KMS-11 (cell line): Measurements from ENCODE around the gene CRISPLD2.

ENCODE experiments used
- H2AFZ ChIP-seq: fragments of 200-600 bp; sonication (generic); 2 replicates; pipeline ENCODE4 v1.6.1; 2016; ENCODE audit warnings: antibody characterized with exemption, mixed run types, low read depth
- H3K27ac ChIP-seq: fragments of 200-600 bp; sonication (generic); 2 replicates; pipeline ENCODE4 v1.6.1; 2016; ENCODE audit warnings: mild to moderate bottlenecking, mixed run types
- H3K27me3 ChIP-seq: fragments of 200-600 bp; sonication (generic); 2 replicates; pipeline ENCODE4 v1.6.1; 2017; ENCODE audit warnings: mild to moderate bottlenecking, low read depth, mixed run types, moderate library complexity; ENCODE audit not compliant: insufficient read depth
- H3K36me3 ChIP-seq: fragments of 200-600 bp; sonication (generic); 2 replicates; pipeline ENCODE4 v1.6.1; 2017; ENCODE audit warnings: mild to moderate bottlenecking, mixed run types; ENCODE audit not compliant: insufficient read depth
- H3K4me1 ChIP-seq: fragments of 200-600 bp; sonication (generic); 2 replicates; pipeline ENCODE4 v1.6.1; 2016; ENCODE audit warnings: mild to moderate bottlenecking, low read depth, mixed run types; ENCODE audit not compliant: poor library complexity, severe bottlenecking
- H3K4me2 ChIP-seq: fragments of 200-600 bp; sonication (generic); 2 replicates; pipeline ENCODE4 v1.7.0; 2016; ENCODE audit warnings: mild to moderate bottlenecking, mixed run types
- H3K4me3 ChIP-seq: fragments of 200-600 bp; sonication (generic); IDR thresholded peaks from 2 replicates; pipeline ENCODE4 v1.6.1; 2017; ENCODE audit warnings: low read depth, low read length, mixed read lengths; ENCODE audit not compliant: insufficient read depth
- H3K79me2 ChIP-seq: fragments of 200-600 bp; sonication (generic); 2 replicates; pipeline ENCODE4 v1.6.1; 2016; ENCODE audit warnings: low read depth, mixed run types; ENCODE audit not compliant: insufficient read depth
- H3K9ac ChIP-seq: fragments of 200-600 bp; sonication (generic); 2 replicates; pipeline ENCODE4 v1.6.1; 2016; ENCODE audit warnings: mild to moderate bottlenecking, mixed run types
- H4K20me1 ChIP-seq: fragments of 200-600 bp; sonication (generic); 2 replicates; pipeline ENCODE4 v1.6.1; 2016; ENCODE audit warnings: mild to moderate bottlenecking, mixed run types; ENCODE audit not compliant: insufficient read depth
- TF ChIP-seq, protein P1 (sequence below): fragments of 200-600 bp; sonication (generic); conservative IDR thresholded peaks from 2 replicates; pipeline ENCODE4 v1.6.1; 2017; ENCODE audit warnings: low read depth, mild to moderate bottlenecking, antibody characterized with exemption, low read length, moderate library complexity, mixed read lengths

CRISPLD2 gene

DNA sequence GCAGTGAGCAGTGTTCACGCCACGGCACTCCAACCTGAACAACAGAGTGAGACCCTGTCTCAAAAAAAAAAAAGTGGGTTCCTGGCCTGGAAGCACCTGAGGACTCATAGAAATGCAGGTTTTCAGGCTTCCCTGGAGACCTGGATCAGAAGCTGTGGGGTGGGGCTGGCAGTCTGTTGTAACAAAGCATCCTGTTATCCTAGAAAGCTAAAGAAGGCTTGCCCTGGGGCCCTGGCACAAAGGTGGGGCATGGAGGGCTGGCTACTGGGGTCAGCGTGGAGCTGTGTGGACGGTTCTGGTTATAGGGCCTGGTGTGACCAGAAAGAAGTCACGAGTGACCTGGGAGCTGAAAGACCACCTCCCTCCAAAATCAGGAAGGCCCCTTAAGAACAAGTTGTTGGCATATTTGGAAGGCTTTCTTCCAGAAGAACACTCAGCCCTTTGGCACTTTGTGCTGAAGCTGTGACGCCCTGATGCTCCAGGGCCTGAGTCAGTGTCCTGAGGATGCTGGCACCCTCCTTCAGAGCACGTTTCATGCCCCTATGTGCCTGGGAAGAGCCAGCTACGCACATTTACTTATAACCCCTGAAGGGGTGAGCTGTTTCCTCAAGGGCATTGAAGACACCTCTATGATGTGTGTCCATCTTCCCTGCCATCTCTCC lies 6.2 kb downstream of the CRISPLD2 start:
- no peaks in the 10 kb centered on the region for H3K79me2 ChIP-seq
- H3K4me3 ChIP-seq, result no peak overlapping the region
- TF ChIP-seq, protein P1, sequence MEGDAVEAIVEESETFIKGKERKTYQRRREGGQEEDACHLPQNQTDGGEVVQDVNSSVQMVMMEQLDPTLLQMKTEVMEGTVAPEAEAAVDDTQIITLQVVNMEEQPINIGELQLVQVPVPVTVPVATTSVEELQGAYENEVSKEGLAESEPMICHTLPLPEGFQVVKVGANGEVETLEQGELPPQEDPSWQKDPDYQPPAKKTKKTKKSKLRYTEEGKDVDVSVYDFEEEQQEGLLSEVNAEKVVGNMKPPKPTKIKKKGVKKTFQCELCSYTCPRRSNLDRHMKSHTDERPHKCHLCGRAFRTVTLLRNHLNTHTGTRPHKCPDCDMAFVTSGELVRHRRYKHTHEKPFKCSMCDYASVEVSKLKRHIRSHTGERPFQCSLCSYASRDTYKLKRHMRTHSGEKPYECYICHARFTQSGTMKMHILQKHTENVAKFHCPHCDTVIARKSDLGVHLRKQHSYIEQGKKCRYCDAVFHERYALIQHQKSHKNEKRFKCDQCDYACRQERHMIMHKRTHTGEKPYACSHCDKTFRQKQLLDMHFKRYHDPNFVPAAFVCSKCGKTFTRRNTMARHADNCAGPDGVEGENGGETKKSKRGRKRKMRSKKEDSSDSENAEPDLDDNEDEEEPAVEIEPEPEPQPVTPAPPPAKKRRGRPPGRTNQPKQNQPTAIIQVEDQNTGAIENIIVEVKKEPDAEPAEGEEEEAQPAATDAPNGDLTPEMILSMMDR, result no peak
- no peak overlapping the region for H2AFZ ChIP-seq
- no peak overlapping the region for H3K27ac ChIP-seq
- H3K4me2 ChIP-seq, result no peak overlapping the region
- peaks cover 99% of the 10 kb centered on the region for H3K27me3 ChIP-seq
- H4K20me1 ChIP-seq, result no peaks in the 10 kb centered on the region
- H3K9ac ChIP-seq, result no peak overlapping the region
- no peaks in the 10 kb centered on the region for H3K36me3 ChIP-seq
- no peaks in the 10 kb centered on the region for H3K4me1 ChIP-seq

DNA sequence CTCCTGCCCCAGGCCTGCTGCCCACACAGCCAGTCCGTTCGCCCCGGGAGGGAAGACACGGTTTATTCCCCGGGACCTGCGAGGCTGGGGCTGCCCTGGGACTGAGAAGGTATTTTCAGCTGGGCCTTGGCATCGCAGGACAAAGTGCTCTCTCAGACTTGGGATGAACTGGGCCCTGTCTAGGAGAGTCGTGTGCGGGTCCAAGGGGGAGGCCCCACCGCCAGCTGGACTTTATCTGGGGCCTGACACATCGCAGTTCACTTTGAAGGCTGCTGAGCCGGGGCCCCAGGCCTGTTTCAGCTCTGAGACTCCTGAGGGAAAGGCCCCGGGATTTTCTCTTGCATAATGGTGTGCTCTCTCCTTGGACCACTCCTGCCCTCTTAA lies 6.8 kb downstream of the CRISPLD2 start:
- Histone ChIP-seq H3K9ac (no peak overlapping the region), H2AFZ (no peak overlapping the region), H3K36me3 (no peaks in the 10 kb centered on the region), H3K4me2 (no peak overlapping the region), H4K20me1 (no peaks in the 10 kb centered on the region), H3K4me3 (no peak overlapping the region), H3K27ac (no peak overlapping the region), H3K4me1 (no peaks in the 10 kb centered on the region), H3K27me3 (peaks cover 100% of the 10 kb centered on the region), H3K79me2 (no peaks in the 10 kb centered on the region)
- TF ChIP-seq, protein P1, result no peak

DNA sequence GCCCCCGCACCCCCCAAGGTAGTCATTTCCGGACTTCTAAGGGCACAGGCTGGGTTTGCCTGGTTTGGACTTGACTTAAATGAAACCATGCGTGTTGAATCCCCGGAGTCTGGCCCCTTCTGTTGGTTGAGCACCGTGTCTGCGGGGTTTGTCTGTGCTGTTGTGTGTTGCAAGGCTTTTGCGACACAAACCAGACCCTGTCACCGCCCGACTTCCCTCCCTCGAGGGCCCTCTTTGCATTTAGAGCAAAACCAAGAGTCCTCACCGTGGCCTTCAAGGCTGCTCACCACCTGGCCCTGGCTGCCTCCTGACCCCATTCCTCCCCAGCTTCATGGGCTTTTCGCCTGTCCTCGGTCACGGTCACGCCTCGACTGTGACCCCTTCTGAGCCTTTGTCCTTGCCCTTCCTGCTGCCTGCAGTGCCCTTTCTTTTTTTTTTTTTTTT lies 7.4 kb downstream of the CRISPLD2 start:
- TF ChIP-seq, protein P1, result no peak
- no peaks in the 10 kb centered on the region for H3K36me3 ChIP-seq
- peaks cover 99% of the 10 kb centered on the region for H3K27me3 ChIP-seq
- no peak overlapping the region for H3K9ac ChIP-seq
- H3K79me2 ChIP-seq, result no peaks in the 10 kb centered on the region
- no peak overlapping the region for H3K4me3 ChIP-seq
- H2AFZ ChIP-seq, result no peak overlapping the region
- no peaks in the 10 kb centered on the region for H4K20me1 ChIP-seq
- H3K4me2 ChIP-seq, result no peak overlapping the region
- H3K4me1 ChIP-seq, result no peaks in the 10 kb centered on the region
- no peak overlapping the region for H3K27ac ChIP-seq

DNA sequence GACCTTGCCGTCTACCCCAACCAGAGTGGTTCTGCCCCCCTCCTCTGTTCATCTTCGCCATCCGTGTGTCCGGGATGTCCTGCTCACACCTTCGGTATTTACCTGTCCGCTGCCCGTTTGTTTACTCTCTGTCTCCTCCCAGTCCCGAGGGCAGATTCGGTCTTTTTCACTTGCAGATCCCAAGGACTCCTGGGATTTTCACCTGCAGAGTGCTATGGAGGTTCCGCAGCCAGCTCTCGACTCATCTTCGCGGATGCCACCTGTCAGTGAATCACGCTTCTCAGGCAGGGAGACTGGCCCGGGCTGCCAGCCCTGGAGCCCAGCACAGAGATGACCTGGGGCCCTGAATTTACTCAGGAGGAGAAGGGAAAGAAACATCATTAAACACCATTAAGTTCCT lies 8.1 kb downstream of the CRISPLD2 start:
- Histone ChIP-seq H3K4me3 (no peak overlapping the region), H2AFZ (no peak overlapping the region), H3K9ac (no peak overlapping the region), H3K27me3 (peaks cover 99% of the 10 kb centered on the region), H4K20me1 (no peaks in the 10 kb centered on the region), H3K4me1 (no peaks in the 10 kb centered on the region), H3K36me3 (no peaks in the 10 kb centered on the region), H3K79me2 (no peaks in the 10 kb centered on the region), H3K4me2 (no peak overlapping the region), H3K27ac (no peak overlapping the region)
- TF ChIP-seq, protein P1, result no peak
